Activated CD8-positive, alpha-beta memory T cell treated with anti-CD3 and anti-CD28 coated beads for 24 hours (primary cell): Measurements from ENCODE around the gene KRTAP4-16.
"Not testable (repeated sequence)": the region's sequence is repeated elsewhere in the genome, so short reads cannot be mapped to it uniquely, and the experiment has no call there.

ENCODE experiments used
- DNase-seq: peaks from one replicate; pipeline ENCODE4 v3.0.0-alpha.2; 2020

The KRTAP4-16 gene

DNA sequence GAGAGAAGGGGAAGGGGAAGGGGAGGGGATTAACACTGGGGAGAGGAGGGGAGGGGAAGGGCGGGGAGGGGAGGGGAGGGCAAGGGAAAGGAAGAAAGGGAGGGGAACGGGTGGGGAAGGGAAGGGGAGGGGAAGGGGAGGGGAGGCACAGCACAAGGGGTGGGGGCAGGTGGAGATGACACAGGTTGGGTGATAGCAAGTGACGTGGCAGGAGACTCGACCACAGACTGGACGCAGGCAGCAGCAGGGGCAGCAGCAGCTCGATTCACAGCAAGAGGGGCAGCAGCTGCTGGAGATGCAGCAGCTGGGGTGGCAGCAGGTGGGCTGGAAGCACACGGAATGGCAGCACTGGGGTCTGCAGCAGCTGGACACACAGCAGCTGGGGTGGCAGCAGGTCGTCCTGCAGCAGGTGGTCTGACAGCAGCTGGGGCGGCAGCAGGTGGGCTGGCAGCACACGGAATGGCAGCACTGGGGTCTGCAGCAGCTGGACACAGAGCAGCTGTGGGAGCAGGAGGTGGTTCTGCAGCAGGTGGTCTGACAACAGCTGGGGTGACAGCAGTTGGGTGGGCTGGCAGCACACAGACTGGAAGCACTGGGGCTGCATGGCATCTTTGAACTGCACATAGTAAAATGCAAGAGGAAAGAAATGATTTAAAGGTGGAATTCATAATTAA, at the start of gene KRTAP4-16:
TSS of gene KRTAP4-16 (minus strand) at position 624 of the 674 bp plus-strand sequence. CDS start at position 624, 0 bp downstream.
- no peak for DNase-seq

DNA sequence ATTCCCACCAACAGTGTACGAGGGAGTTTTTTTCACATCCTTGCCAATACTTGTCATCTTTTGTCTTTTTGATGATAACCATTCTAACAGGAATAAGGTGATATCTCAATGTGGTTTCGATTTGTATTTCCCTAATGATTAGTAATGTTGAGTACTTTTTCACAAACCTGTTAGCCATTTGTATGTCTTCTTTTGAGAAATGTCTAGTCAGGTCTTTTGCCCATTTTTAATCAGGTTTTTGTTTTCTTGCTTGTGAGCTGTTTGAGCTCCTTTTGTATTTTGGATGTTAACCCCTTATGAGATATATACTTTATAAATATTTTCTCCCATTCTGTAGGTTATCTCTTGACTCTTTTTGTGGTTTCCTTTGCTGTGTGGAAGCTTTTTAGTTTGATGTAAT, 49.5 kb upstream of the KRTAP4-16 start:
- DNase-seq, result no peak

DNA sequence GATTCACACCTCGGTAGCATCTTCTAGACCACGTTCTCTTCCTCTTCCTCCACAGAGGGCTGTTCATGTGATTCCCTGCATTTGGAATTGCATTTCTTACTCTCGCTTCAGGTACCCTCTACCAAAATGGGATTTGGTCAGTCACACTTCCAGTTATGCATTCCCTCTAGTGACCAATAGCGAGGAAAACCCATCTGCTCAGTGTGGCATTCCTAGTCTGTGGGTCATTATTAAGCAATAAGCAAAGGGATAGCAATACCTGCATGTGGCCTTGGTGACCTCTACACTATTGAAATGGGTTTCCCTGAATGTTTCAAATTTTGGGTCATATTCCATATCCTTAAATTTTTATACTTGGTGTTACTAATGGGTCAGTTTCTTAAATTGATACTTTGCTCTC, 48.0 kb upstream of the KRTAP4-16 start:
- DNase-seq, result no peak

DNA sequence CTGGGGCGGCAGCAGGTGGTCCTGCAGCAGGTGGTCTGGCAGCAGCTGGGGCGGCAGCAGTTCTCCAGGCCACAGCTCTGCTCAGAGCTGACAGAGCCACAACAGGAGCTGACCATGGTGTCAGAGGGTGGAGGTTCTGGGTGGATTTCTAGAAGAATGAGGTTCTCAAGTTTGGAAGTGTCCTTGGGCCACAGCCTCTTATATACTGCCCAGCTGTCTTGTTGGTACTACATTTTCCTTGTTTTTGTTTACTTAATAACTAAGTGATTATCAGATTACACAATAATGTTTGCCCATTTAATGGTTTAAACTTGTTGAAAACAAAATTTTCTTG, 47.6 kb upstream of the KRTAP4-16 start, which contains the start of gene KRTAP4-5:
TSS of gene KRTAP4-5 (minus strand) at position 174 of the 334 bp plus-strand sequence. CDS start at position 116, 58 bp downstream.
- no peak for DNase-seq

DNA sequence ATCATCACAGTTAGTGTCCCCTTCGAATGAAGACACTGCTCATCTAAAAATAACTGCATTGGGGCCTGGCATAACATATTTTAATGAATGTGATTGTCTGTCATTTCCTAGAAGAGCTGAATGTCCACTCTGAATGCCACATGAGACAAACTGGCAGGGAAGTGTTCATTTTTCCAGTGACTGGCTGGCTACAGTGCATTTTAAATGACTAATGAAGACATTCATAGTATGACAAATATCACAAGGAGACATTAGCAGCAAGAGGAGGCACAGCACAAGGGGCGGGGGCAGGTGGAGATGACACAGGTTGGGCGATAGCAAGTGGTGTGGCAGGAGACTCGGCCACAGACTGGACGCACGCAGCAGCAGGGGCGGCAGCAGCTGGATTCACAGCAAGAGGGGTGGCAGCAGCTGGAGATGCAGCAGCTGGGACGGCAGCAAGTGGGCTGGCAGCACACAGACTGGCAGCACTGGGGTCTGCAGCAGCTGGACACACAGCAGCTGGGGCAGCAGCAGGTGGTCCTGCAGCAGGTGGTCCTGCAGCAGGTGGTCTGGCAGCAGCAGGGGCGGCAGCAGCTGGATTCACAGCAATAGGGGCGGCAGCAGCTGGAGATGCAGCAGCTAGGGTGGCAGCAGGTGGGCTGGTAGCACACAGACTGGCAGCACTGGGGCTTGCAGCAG, 47.1 kb upstream of the KRTAP4-16 start:
- not testable (repeated sequence) for DNase-seq

DNA sequence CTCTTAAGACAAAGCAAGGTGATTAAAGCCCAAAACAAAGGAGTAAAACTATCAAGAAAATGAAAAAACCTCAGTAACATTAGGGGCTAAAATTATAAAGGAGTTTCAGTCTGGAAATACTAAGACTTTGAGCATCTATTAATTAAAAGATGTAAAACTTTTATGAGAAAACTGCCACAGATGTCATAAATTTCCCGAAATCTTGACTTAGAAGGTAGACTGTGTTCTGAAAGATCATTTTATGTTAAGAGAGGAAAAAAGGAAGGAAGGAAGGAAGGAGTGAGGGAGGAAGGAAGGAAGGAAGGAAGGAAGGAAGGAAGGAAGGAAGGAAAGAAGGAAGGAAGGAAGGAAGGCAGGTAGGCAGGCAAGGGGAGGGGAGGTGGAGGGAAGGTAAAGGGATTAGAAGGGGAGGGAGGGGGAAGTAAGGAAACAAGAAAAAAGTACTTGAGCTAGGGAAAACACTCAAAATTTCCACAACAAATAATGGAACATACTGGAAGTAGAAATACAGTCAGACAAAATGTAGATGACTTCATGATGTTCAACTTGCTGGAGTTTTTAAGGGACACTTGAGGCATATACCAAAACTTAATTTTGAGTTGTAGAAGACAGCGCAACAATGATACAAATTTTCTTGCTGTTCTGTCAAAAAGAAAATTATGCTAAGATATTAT, 45.7 kb upstream of the KRTAP4-16 start:
- no peak for DNase-seq

DNA sequence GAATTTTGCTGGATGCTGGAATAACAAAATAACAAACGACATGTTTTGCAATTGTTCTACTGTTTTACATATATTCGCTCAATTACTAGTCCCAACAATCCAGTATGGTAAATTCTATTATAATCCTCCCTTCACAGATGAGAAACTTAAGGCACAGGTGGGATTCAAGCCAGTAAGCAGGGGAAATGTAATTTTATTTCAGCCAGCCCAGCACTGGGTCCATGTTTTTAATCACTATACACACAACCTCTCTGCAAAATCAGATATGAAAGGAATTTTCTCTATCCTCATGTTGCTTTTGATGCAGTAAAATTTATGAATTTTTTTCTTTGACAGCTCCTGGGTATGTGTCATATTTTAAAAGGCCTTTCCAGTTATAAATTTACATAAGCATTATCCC, 43.3 kb upstream of the KRTAP4-16 start:
- DNase-seq, result no peak

DNA sequence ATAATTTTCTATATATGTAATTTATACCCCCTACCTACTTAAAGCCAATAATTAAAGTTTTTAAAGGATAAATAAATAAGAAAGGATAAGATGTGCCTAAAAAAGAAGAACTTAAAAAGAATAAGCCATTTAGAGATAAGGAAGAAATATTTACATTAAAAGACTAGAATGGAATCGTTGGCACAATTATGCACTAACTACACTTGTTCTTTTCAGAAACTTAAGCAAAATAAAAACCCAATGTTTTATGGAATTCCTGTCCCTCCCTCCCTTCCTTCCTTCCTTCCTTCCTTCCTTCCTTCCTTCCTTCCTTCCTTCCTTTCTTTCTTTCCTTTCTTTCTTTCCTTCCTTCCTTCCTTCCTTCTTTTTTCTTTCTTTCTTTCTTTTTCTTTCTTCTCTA, 42.8 kb upstream of the KRTAP4-16 start:
- no peak for DNase-seq

DNA sequence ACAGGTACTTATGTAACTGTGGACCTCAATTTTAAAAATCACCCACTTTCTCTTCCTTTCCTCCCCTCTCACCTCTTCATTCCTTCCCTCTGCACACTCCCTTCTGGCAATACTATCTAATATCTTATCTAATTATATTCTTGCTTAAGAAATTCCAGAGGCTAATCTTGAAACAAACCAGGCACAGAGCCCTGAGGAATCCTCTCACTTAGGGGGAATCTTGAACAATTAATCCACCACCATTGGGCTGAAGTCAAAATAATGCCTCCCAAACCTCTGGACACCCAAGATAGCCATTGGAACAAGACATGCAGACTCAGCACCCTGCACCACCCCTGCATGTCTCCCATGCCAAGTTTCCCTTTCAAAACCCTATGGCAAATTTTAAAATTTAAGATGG, 39.4 kb upstream of the KRTAP4-16 start:
- DNase-seq, result no peak

DNA sequence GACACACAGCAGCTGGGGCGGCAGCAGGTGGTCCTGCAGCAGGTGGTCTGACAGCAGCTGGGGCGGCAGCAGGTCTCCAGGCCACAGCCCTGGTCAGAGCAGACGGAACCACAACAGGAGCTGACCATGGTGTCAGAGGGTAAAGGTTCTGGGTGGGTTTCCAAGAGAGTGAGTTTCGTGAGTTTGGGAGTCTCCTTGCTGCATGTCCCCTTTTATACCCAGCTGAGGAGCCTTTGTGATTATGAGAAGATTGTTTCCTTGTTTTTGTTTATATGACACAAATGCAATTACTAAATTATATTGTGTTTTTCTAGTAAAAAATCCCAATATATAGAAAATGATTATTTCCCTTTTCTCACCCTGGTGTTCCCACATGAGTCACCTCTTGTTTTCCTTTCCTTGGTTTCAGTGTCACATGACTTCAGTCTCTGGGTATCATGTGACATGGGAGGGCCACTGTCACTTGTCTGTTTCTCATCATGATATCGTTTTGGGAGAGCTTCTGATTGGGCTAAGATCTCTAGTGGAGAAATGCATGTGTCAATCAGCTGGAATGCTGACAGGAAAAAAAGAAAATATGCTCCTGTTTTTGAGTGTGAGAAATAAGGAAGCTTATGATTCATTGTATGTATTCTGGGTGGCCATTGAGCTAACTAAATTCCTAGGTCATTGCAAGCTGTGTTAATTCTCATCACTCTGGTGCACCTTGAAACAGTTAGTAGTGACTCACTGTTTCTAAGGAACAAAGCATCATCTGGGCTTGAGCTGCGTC, 38.5 kb upstream of the KRTAP4-16 start, which contains the start of gene KRTAP4-6:
TSS of gene KRTAP4-6 (minus strand) at position 185 of the 772 bp plus-strand sequence. CDS start at position 128, 57 bp downstream.
- DNase-seq, result no peak

DNA sequence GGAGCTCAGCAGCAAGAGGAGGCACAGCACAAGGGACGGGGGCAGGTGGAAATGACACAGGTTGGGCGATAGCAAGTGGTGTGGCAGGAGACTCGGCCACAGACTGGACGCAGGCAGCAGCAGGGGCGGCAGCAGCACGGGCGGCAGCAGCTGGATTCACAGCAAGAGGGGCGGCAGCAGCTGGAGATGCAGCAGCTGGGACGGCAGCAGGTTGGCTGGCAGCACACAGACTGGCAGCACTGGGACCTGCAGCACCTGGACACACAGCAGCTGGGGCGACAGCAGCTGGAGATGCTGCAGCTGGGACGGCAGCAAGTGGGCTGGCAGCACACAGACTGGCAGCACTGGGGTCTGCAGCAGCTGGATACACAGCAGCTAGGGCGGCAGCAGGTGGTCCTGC, 37.9 kb upstream of the KRTAP4-16 start:
- not testable (repeated sequence) for DNase-seq

DNA sequence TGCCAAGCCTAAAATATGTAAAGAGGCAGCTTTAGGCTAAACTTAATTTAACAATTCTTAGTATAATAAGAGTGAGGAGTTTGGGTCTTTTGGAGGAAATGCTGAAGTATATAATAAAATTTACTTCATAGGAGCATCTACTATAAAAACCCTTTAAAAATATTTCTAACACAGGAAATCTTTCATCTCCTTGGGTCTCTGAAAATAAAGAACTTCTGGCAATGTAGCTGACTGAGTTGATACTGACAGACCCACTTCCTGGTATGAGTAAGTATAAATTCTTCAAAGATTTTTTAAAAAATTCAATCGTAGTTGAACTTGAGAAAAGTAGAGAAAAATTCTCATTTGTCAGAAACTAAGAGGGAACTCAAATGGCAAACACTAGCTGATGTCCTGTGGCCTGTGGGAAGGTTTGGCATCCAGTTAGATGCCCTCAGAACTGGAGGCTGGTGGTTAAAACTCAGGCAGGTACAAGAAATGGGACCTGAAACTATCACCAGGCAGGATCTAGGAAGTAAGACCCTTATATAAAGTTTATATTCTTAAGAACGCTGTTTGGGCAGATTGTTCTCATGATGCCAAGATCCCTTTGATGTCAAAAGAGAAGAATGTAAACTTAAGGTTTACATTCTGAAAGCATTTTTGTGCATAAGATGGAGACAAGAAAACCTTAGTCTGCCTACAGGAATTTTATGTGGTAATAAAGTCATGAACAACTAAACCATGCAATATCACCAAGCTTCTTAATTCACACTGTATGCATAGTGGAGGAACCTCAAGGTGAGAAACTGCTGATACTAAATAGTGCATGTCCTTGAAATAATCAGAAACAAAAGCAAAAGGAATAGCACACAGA, 32.1 kb upstream of the KRTAP4-16 start:
- DNase-seq, result no peak

DNA sequence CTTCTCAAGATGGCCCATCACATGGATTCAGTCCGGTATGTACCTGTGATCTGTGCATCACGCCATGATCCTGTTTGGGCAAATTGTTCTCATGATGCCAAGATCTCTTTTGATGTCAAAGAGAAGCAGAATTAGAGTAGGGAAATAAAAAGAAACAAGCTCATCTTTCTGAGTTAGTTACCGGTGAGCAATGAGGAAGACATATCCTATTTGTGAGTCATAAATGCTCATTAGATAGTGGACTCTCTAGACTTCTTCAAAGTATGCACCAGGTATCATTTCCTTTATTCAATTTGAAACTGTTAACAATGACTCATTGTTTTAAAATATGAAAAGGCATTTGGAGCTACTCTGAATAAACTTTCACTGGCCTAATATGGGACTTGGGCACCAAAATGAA, 30.0 kb upstream of the KRTAP4-16 start:
- no peak for DNase-seq

DNA sequence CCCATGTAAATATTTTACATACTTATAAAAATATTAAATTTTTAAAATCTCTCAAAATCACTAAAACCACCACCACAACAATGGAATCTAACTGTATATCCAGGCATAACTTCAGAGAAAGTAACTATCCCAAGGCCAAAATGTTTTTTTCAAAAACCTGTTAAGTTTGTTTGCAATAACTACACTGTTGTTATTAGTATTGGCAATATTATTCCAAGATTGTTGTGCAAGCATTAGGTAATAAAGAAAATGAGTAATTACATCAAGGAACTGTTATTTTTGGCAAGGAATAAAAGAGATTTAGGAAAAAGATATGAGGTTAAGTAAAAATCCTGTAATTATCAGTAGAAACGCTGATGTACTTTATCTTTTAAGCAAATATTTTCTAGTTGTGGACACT, 25.4 kb upstream of the KRTAP4-16 start:
- no peak for DNase-seq

DNA sequence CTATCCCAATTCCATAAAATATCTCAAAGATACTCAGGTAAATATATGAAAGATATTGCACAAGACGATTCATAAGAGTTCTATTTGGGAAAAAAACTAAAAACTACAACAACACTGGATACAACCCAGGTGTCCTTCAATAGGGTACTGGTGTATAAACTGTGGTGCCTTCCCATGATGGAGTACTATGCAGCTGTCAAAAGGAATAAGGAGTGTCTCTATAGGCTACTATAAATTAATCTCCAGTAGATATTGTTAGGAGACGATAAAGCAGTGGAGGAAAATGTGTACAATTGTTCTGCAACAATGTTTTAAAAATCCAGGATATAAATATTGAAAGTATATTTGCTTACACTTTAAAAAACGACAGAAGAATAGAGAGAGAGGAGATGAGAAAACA, 24.4 kb upstream of the KRTAP4-16 start:
- DNase-seq, result no peak

DNA sequence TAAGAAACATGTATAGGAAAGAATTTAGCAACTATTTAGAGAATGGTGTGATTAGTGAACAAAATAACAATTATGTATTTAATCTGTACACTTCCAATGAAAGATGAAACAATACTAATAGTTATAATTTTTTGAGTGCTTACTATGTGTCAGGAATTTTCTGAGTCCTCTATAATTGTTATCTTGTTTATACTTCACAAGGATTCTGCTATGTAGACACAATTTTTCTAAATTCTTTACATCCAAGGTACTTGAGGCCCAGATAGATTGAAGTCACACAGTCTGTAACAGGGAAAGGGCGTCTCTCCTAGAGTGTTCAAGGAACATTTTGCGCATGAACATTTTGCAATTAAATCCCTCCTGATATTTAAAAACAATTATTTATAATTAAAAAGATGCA, 23.1 kb upstream of the KRTAP4-16 start:
- DNase-seq, result no peak

DNA sequence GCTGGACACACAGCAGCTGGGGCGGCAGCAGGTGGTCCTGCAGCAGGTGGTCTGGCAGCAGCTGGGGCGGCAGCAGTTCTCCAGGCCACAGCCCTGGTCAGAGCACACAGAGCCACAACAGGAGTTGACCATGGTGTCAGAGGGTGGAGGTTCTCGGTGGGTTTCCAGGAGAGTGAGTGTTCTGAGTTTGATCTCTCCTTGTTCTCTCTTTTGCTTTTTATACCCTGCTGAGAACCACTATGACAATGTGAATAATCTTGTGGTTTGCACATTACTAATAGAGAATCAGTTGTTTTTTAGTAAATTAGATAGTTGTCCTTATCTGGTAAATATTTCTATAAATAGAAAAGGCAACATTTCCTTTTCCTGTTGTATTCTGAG, 22.0 kb upstream of the KRTAP4-16 start, which contains the start of gene KRTAP4-12:
TSS of gene KRTAP4-12 (minus strand) at position 192 of the 381 bp plus-strand sequence. CDS start at position 132, 60 bp downstream.
- DNase-seq, result not testable (repeated sequence)

DNA sequence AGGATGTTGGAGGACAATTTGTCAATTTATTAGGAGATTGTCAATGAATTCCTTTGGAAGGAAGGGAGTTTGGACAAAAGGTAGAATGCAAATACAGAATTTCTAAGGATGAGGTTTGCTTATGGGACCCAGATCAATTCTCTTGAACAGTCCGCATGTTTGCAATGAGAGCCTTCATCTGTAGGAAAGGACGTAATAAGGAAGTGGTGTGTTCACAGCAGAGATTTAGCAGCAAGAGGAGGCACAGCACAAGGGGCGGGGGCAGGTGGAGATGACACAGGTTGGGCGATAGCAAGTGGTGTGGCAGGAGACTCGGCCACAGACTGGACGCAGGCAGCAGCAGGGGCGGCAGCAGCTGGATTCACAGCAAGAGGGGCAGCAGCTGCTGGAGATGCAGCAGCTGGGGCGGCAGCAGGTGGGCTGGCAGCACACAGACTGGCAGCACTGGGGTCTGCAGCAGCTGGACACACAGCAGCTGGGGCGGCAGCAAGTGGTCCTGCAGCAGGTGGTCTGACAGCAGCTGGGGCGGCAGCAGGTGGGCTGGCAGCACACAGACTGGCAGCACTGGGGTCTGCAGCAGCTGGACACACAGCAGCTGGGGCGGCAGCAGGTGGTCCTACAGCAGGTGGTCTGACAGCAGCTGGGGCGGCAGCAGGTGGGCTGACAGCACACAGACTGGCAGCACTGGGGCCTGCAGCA, 21.4 kb upstream of the KRTAP4-16 start:
- DNase-seq, result not testable (repeated sequence)

DNA sequence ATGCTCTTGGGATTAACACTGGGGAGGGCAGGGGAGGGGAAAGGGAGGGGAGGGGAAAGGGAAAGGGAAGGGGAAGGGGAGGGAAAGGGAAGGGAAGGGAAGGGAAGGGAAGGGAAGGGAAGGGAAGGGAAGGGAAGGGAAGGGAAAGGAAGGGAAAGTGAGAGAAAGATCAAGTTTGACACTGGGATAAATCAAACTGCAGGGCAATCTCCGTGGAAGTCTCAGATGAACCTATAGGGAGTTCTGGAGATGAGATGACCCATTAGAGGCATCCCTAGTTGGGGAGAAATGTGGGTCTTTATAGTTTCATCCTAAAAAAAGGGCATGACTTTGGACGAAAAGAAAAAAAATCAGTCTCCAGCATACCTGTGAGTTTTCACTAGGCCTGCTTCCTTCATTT, 19.7 kb upstream of the KRTAP4-16 start:
- DNase-seq, result no peak

DNA sequence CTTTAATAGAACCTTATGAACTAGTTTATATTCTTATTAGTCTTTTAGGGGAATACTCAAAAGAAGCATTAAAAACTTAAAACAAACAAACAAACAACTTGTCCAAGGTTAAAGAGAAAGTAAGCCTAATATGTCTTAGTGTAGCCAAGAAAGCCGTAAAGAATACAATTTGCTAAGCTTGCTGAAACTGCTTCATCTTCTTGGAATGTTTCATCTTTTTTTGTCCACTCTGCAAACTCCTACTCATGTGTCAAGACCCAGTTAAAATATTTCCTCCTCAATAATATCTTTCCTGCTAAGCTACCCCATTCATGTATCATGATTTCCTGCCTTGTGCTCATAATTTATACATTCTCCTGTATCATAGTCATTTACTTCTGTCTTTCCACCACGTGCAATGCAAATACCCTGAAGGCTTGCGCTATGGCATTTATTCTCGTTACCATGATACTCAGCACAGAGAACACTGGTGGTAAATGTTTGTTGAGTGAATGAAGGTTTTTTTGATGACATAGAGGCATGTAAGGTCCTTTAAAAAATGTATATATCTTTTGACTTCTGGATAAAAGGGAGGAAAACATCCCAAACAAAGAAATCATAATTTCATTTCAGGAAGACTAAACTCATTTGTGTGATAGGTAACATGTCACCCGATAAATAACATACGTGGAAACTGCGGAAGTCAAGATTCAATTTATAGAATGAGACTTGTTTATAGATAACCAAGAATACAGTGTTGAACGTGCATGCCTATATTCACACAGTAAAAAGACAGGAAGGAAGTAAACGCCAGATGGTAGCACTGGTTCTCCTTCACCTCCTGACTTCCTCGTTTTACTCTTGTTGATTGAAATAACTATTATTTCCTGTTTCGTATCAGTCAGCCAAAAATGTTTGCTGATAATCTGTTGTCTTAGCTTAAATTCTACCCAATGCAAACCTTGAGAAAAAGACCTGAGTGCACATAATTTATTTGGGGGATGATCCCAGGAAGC, 18.0 kb upstream of the KRTAP4-16 start:
- DNase-seq, result not testable (repeated sequence)
